Hematopoietic multipotent progenitor cell treated with erythropoietin and hydrocortisone succinate and interleukin-3 and kit ligand, for 6 days (in vitro differentiated cells): ENCODE results near the gene DAG1.

Experiments used
- DNase-seq: peaks from one replicate; pipeline ENCODE4 v3.0.0-alpha.2; 2015

The DAG1 gene

DNA sequence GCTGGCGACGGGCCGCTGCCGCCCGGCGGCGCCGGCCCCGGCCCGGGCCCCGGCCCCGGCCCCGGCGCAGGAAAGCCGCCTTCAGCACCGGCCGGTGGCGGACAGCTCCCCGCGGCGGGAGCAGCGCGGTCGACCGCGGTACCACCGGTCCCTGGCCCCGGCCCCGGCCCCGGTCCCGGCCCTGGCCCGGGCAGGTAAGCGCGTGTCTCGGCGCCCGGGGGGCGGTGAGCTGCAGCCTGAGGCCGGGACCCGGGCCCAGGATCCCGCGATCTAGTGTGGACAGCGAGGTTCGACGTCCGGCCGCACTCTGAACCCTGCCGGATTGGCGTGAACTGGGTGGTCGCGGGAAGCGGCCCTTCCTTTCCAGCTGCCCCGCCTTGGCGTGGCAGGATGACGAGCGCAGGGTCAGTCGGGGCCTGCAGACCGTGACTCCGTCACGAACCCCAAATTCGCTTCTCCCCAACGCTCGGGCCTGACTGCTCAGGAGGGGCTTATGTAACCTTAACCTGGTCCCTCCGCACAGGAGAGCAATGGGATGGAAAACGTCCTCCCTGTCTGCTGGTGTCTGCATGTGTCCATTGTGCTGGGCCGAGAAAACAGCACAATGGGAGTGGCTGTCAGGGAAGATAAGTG, 84.7 kb downstream of the DAG1 start:
- DNase-seq, result peak; percentile 59

GRCh38 chr3:49556500-49557275, 86.6 kb downstream of the DAG1 start:
- DNase-seq, result no peak

- no peak for DNase-seq
Measured at GRCh38 chr3:49563040-49563578, 93.0 kb downstream of the DAG1 start.

DNA sequence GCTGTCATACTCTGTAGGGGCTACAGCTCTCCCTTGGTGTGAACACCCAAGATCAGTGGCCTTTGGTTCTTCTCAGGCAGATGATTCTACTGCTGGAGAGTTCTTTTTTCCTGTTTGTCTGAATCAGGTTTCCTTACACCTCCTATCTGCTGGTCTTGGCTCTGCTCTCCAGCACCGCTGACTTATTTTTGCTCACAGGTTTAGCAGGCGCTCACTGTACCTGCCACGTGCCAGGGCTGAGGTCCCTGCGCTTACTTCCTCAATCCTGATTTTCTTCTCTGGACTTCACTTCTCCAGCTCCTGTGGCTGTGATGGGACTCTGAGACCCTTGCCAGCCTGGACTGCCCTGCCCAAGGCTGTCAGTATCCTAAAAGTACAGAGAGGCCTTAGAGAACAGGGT, 93.7 kb downstream of the DAG1 start:
- DNase-seq, result no peak

DNA sequence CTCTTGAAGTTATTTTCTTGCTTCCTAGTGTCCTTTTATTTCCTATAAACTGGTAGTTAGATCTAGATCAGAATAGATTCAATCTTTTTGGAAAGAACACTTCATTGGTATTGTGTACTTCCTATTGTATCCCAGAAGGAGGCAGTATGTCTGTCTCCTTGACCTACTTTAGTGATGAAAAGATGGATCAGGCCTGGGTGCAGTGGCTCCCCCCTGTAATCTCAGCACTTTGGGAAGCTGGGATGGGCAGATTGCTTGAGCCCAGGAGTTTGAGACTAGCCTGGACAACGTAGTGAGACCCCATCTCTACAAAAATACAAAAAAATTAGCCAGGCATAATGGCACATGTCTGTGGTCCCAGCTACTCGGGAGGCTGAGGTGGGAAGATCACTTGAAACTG, 96.2 kb downstream of the DAG1 start:
- peak; percentile 33 for DNase-seq

- no peak for DNase-seq
Measured at GRCh38 chr3:49567406-49567805, 97.3 kb downstream of the DAG1 start.

DNA sequence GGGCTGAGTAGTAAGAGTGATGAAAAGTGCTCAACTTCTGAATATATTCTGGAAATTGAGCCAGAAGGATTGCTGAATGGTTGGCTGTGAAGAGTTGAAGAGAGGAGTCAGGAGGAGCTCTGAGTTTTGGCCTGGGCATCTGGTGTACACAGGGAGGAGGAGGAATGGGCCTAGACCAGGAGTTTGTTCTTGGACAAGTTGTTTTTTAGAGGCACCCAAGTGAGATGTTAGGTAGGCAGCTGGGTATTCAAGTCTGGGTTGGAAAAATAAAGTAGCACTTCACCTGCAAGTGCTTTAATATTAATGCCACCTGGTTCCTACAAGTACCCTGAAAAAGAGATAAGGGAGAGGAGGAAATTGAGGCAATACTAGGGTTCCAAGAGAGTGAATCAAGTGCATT, 98.9 kb downstream of the DAG1 start:
- no peak for DNase-seq

DNA sequence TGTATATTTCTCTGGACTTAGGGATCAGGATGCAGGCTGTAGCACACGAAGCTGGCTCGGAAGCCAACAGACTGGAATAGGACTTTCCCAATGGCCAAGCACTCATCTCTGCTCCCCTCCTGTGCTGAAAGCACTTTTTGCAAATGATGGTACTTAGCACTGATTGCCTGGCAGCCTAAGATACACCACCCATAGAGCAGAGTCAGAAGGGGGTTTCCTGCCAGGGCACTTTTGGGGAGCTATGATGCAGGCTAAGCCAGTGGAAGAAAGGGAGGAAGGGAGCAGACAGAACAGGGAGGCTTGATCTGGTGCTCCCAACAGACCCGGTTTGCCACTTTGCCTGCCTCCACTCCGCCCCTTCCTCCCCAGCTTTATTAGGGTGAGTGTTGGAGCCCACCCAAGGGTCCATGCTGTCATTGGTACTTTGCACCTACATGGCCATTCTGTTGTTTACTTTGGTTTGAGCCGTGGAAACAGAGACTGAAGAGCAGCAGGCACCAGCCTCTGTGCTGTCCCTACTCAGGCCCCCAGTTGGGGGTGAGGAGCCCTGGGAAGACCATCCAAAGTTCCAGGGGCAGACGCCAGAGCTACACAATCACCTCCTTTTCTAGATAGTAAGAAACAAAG, 100.1 kb downstream of the DAG1 start:
- no peak for DNase-seq

- no peak for DNase-seq
Measured at GRCh38 chr3:49582177-49582576, 112.1 kb downstream of the DAG1 start.
